B cell (primary cell): ENCODE results near the gene CDHR2. TPM values are rescaled to one million over a fixed set of nuclear protein-coding genes. Genes with fewer than 3 reads are reported as not detected.

Source experiments
- ATAC-seq: fragments of 200-7000 bp; cut with Tn5 transposase; one replicate; pipeline ENCODE4 v1.10.0; 2021; ENCODE audit warnings: low read depth, mild to moderate bottlenecking, moderate number of reproducible peaks, moderate library complexity
- CTCF ChIA-PET: fragments of 350-600 bp; sonication (Branson Sonifier 250); formaldehyde crosslinking; loops from one replicate; lab custom pipeline; 2021; ENCODE audit warnings: antibody characterized with exemption, inconsistent platforms; lab: Charles Lee
- POLR2A ChIA-PET: fragments of 350-600 bp; sonication (Branson Sonifier 250); formaldehyde crosslinking; loops from one replicate; lab custom pipeline; 2021; ENCODE audit warnings: antibody characterized with exemption; lab: Charles Lee
- DNase-seq: peaks from one replicate; pipeline ENCODE4 v3.0.0; 2013
- H2AFZ ChIP-seq: 2 replicates; pipeline ENCODE4 v1.6.1; 2012; ENCODE audit warnings: mild to moderate bottlenecking, low read depth, low read length; ENCODE audit not compliant: insufficient read depth, poor library complexity, severe bottlenecking
- H3K27ac ChIP-seq, 2 donors: 1 replicate in 1 of 2; 2 replicates in 1 of 2; pipeline ENCODE4 v1.5.1; 2012 to 2013; ENCODE audit warnings: low read length in 2 of 2, mild to moderate bottlenecking in 2 of 2, moderate library complexity in 1 of 2
- H3K27me3 ChIP-seq, 4 experiments: fragments of 200-600 bp in 1 of 4; sonication (generic) in 1 of 4; replicated peaks in 1 of 4; 1 replicate in 2 of 4; 2 replicates in 2 of 4; pipeline versions ENCODE4 v1.6.1 to v1.7.0; 2013 to 2016; ENCODE audit warnings: low read length in 3 of 4, mild to moderate bottlenecking in 2 of 4, mixed read lengths in 1 of 4, moderate library complexity in 1 of 4; ENCODE audit not compliant: insufficient read depth in 4 of 4, control insufficient read depth in 3 of 4; ENCODE audit errors: control extremely low read depth in 1 of 4
- H3K36me3 ChIP-seq, 2 experiments: replicated peaks in 1 of 2; 1 replicate in 1 of 2; 2 replicates in 1 of 2; pipeline versions ENCODE4 v1.6.1 to v1.7.1; 2013; ENCODE audit warnings: low read length in 1 of 2; ENCODE audit not compliant: insufficient read depth in 2 of 2, control insufficient read depth in 1 of 2; ENCODE audit errors: control extremely low read depth in 1 of 2, extremely low read depth in 1 of 2
- H3K4me1 ChIP-seq, 2 donors: fragments of 200-600 bp in 1 of 2; sonication (generic) in 1 of 2; 1 replicate in 1 of 2; 2 replicates in 1 of 2; pipeline versions ENCODE4 v1.5.1 to v1.6.1; 2013 to 2017; ENCODE audit warnings: low read length in 2 of 2; ENCODE audit not compliant: control insufficient read depth in 2 of 2, insufficient read depth in 2 of 2
- H3K4me2 ChIP-seq: replicated peaks from 2 replicates; pipeline ENCODE3; 2012; ENCODE audit warnings: mild to moderate bottlenecking, low read depth, low read length; ENCODE audit not compliant: poor library complexity, severe bottlenecking
- H3K4me3 ChIP-seq, 5 experiments: fragments of 200-600 bp in 1 of 5; sonication (generic) in 1 of 5; 1 replicate in 3 of 5; 2 replicates in 2 of 5; pipeline versions ENCODE4 v1.5.1 to v1.7.0; 2011 to 2016; ENCODE audit warnings: low read length in 4 of 5, mild to moderate bottlenecking in 4 of 5, low read depth in 2 of 5, control low read depth in 1 of 5, moderate library complexity in 1 of 5; ENCODE audit not compliant: insufficient read depth in 1 of 5; ENCODE audit errors: control extremely low read depth in 1 of 5, extremely low read depth in 1 of 5
- H3K79me2 ChIP-seq: fragments of 200-600 bp; sonication (generic); one replicate; pipeline ENCODE4 v1.6.0; 2016; ENCODE audit warnings: low read length; ENCODE audit not compliant: control insufficient read depth, insufficient read depth
- H3K9ac ChIP-seq: fragments of 200-600 bp; sonication (generic); 2 replicates; pipeline ENCODE4 v1.6.1; 2017; ENCODE audit warnings: mild to moderate bottlenecking, low read length, moderate library complexity
- H3K9me3 ChIP-seq, 3 donors: one replicate each; pipeline versions ENCODE4 v1.6.1 to v1.7.1; 2013; ENCODE audit warnings: low read length in 2 of 3; ENCODE audit not compliant: control insufficient read depth in 2 of 3, insufficient read depth in 1 of 3; ENCODE audit errors: control extremely low read depth in 1 of 3
- H4K20me1 ChIP-seq: 2 replicates; pipeline ENCODE4 v1.6.0; 2012; ENCODE audit warnings: mild to moderate bottlenecking, low read length; ENCODE audit not compliant: insufficient read depth, control insufficient read depth, poor library complexity, severe bottlenecking
- H3K27ac Mint-ChIP-seq: one replicate; pipeline ENCODE4 v1.8.0; 2021; ENCODE audit warnings: mixed read lengths
- H3K27me3 Mint-ChIP-seq: one replicate; pipeline ENCODE4 v1.8.0; 2021; ENCODE audit warnings: mixed read lengths
- H3K4me1 Mint-ChIP-seq: one replicate; pipeline ENCODE4 v1.8.0; 2021; ENCODE audit warnings: mixed read lengths
- H3K4me3 Mint-ChIP-seq: one replicate; pipeline ENCODE4 v1.8.0; 2021; ENCODE audit warnings: mixed read lengths
- H3K9me3 Mint-ChIP-seq: one replicate; pipeline ENCODE4 v1.8.0; 2022; ENCODE audit warnings: mixed read lengths; ENCODE audit not compliant: insufficient read depth
- CTCF ChIP-seq: fragments of 200-600 bp; IDR thresholded peaks from one replicate; pipeline ENCODE4 v1.8.0; 2022; ENCODE audit warnings: antibody characterized with exemption, mild to moderate bottlenecking
- EZH2 ChIP-seq: IDR thresholded peaks from 2 replicates; pipeline ENCODE4 v1.6.1; 2012; ENCODE audit warnings: borderline replicate concordance, low read depth, mild to moderate bottlenecking, moderate library complexity, low read length; ENCODE audit not compliant: insufficient read depth, poor library complexity, severe bottlenecking
- WGBS: methylation state at CpG from one replicate; pipeline ENCODE4 v1.1.5; 2013; ENCODE audit warnings: missing lambda C conversion rate; ENCODE audit not compliant: insufficient coverage; 5-methylcytosine and 5-hydroxymethylcytosine counted together
- intact Hi-C: fragments of 100-400 bp; cut with micrococcal nuclease; formaldehyde crosslinking; loops from one replicate; pipeline ENCODE4 v1.10.0; 2022
- polyA plus RNA-seq: library from polyadenylated mRNA; depleted of rRNA; stranded (reverse); fragments of >200 nt; gene quantifications from 2 replicates; pipeline ENCODE4 v1.2.3, GENCODE V29; 2012
- total RNA-seq, 2 donors: library from RNA; stranded (reverse); fragments of 120-200 nt in 1 of 2; gene quantifications; 1 replicate in 1 of 2; 2 replicates in 1 of 2; pipeline versions ENCODE4 v1.2.3 to v1.2.4, GENCODE V29; 2013 to 2022

CDHR2 gene
- total and polyA plus RNA-seq, 2 donors (not counting 1 experiment from before 2014, with no cell fraction given): 0.25 to 1.7 TPM

- Mint-ChIP-seq H3K27ac (peak overlapping the region; percentile 93), H3K4me3 (peak overlapping the region; percentile 61), H3K4me1 (peaks cover 39% of the 10 kb centered on the region), H3K9me3 (no peaks in the 10 kb centered on the region), H3K27me3 (no peaks in the 10 kb centered on the region)
- Histone ChIP-seq H3K9me3 (no peaks in the 10 kb centered on the region), H3K4me1 (peaks cover 51 to 56% of the 10 kb centered on the region in 2 donors), H3K4me3 (no peak overlapping the region), H3K36me3 (peaks cover 0 to 62% of the 10 kb centered on the region in 2 experiments), H2AFZ (no peak overlapping the region), H3K79me2 (peaks cover 34% of the 10 kb centered on the region), H3K4me2 (peak overlapping the region; percentile 68), H3K9ac (no peak overlapping the region), H3K27ac (peak overlapping the region; percentile 58 to 67), H4K20me1 (peaks cover 67% of the 10 kb centered on the region), H3K27me3 (no peaks in the 10 kb centered on the region)
- intact Hi-C loops: no loop called here
- CTCF ChIA-PET: interaction anchor here (1.3 to 2.8 kb wide), 2 partner anchors 14 to 118 kb away, joined by 3 to 21 read pairs; partner anchors contain the start of gene TSPAN17
- ATAC-seq (peak; percentile 31), DNase-seq (no peak)
- WGBS: 37% methylated on average over 26 of the region's 26 CpGs
- TF ChIP-seq CTCF (no peak), EZH2 (no peak)
- POLR2A ChIA-PET: interaction anchor here (0.9 to 2.3 kb wide), 4 partner anchors 9 to 15 kb away, joined by 3 to 14 read pairs (median 6); no protein-coding TSS in a partner anchor
Measured at GRCh38 chr5:176529116-176529740, 19.9 kb upstream of the CDHR2 start.

- Histone ChIP-seq H3K27me3 (no peaks in the 10 kb centered on the region), H3K4me2 (peak overlapping the region; percentile 68), H3K36me3 (peaks cover 0 to 64% of the 10 kb centered on the region in 2 experiments), H3K79me2 (peaks cover 39% of the 10 kb centered on the region), H3K9ac (no peak overlapping the region), H3K4me1 (peaks cover 56 to 61% of the 10 kb centered on the region in 2 donors), H2AFZ (no peak overlapping the region), H3K9me3 (no peaks in the 10 kb centered on the region), H3K27ac (peak overlapping the region; percentile 58 to 67), H3K4me3 (no peak overlapping the region), H4K20me1 (peaks cover 72% of the 10 kb centered on the region)
- H3K9me3 Mint-ChIP-seq: no peaks in the 10 kb centered on the region
- no peak for TF ChIP-seq EZH2
- no peak for TF ChIP-seq CTCF
- ATAC-seq (peak; percentile 55), DNase-seq (peak; percentile 70)
- ChIA-PET POLR2A (interaction anchor here (0.9 to 2.3 kb wide), 4 partner anchors 8 to 15 kb away, joined by 3 to 14 read pairs (median 6); no protein-coding TSS in a partner anchor), CTCF (interaction anchor here (0.8 to 2.8 kb wide), 3 partner anchors 13 to 117 kb away, joined by 3 to 21 read pairs (median 4); partner anchors contain the start of gene TSPAN17)
- peak overlapping the region; percentile 61 for H3K4me3 Mint-ChIP-seq
- peak overlapping the region; percentile 93 for H3K27ac Mint-ChIP-seq
- H3K4me1 Mint-ChIP-seq: peaks cover 44% of the 10 kb centered on the region
- H3K27me3 Mint-ChIP-seq: no peaks in the 10 kb centered on the region
- WGBS: 6% methylated on average over 7 of the region's 11 CpGs
- intact Hi-C loops: no loop called here
Measured at GRCh38 chr5:176529741-176530141, 19.4 kb upstream of the CDHR2 start.
